Esophagus squamous epithelium (tissue), 4 donors: ENCODE data around the gene SETDB2.

ENCODE experiments used
- POLR2A ChIP-seq, 4 donors: fragments of 450-650 bp; IDR thresholded peaks; one replicate each; pipeline ENCODE4 v1.6.1; 2017; ENCODE audit warnings: antibody characterized with exemption in 4 of 4, mild to moderate bottlenecking in 4 of 4, moderate library complexity in 3 of 4
- TF ChIP-seq, protein P1 (sequence below), 6 experiments: fragments of 450-650 bp in 4 of 6; fragments of 200-600 bp in 2 of 6; sonication (generic) in 2 of 6; IDR thresholded peaks; one replicate each; pipeline ENCODE4 v1.5.1; 2016 to 2019; ENCODE audit warnings: antibody characterized with exemption in 6 of 6, mild to moderate bottlenecking in 4 of 6, moderate library complexity in 4 of 6

DNA sequence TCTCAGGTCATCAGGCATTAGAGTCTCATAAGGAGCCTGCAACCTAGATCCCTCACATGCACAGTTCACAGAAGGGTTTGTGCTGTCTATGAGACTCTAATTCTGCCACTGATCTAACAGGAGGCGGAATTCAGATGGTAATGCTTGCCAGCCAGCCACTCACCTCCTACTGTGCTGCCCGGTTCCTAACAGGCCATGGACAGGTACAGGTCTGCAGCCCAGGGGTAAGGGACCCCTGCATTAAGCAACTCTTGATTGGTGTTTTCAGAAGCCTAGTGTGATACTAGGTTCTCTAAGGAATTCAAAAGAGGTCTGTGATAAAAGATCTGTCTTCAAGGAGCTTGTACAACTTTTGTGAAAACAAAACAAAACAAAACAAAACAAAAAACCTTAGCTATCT, 31.3 kb upstream of the SETDB2 start:
- TF ChIP-seq, protein P1, sequence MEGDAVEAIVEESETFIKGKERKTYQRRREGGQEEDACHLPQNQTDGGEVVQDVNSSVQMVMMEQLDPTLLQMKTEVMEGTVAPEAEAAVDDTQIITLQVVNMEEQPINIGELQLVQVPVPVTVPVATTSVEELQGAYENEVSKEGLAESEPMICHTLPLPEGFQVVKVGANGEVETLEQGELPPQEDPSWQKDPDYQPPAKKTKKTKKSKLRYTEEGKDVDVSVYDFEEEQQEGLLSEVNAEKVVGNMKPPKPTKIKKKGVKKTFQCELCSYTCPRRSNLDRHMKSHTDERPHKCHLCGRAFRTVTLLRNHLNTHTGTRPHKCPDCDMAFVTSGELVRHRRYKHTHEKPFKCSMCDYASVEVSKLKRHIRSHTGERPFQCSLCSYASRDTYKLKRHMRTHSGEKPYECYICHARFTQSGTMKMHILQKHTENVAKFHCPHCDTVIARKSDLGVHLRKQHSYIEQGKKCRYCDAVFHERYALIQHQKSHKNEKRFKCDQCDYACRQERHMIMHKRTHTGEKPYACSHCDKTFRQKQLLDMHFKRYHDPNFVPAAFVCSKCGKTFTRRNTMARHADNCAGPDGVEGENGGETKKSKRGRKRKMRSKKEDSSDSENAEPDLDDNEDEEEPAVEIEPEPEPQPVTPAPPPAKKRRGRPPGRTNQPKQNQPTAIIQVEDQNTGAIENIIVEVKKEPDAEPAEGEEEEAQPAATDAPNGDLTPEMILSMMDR (IDR thresholded peaks at IDR 0.05) = no peak
- TF ChIP-seq POLR2A (IDR thresholded peaks at IDR 0.05) = no peak
